GM19099 (cell line): Measurements from ENCODE around the gene RAPGEF1.

Experiments
- POLR2A ChIP-seq: IDR thresholded peaks from 3 replicates; pipeline ENCODE4 v1.6.1; 2011; ENCODE audit warnings: low read depth; ENCODE audit not compliant: insufficient read length; ENCODE audit errors: extremely low read depth

The RAPGEF1 gene

DNA sequence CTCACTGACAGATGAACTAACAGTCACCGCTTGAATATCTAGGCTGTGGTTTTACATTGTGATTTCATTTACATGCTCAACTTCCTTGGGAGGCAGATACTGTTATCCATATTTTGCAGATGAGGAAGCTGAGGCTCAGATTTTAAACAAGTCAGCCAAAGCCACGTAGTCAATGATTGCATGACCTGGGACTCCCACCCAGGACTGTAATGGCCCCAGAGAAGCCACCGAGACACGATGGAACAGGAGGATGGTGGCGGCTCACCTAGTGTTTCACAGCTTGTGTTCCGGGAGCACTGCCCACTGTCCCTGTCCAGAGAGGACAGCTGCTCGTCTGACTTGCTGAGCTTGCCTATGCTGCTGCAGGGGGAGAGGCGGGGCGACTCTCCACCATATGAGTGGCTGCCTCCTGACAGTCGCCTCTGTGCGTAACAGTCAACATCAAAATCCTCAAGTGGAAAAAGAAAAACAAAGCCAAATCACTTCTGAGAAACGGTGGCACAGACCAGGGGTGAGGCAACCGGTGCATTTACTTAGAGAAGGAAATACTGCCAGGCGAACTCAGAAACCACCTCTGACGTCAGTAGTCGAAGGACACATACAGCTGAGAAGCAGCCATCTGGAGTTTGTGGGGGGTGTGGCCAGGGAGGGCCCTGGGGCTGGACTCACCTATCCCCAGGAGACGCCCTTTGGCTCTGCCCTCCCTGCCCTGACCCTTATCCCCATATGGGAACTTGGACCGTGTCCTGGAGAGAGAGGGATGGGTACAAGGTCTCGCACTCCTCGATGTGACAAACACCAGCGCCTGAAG lies 112.0 kb downstream of the RAPGEF1 start:
- TF ChIP-seq POLR2A, result no peak

DNA sequence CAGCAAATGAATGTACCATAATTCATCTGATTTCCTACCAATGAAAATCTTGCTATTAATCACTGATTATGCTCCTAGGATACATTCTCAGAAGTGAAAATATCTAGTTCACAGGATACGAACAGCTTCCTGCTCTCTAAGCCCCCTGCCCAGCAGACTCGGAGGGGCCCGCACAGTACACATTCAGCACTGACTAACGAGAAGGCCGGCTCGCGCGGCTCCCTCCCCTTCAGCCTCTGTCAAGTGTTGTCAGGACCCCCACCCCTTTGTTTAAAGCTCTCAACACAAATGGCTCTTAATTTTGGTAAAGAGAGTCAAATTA lies 112.6 kb downstream of the RAPGEF1 start:
- TF ChIP-seq POLR2A, result no peak

DNA sequence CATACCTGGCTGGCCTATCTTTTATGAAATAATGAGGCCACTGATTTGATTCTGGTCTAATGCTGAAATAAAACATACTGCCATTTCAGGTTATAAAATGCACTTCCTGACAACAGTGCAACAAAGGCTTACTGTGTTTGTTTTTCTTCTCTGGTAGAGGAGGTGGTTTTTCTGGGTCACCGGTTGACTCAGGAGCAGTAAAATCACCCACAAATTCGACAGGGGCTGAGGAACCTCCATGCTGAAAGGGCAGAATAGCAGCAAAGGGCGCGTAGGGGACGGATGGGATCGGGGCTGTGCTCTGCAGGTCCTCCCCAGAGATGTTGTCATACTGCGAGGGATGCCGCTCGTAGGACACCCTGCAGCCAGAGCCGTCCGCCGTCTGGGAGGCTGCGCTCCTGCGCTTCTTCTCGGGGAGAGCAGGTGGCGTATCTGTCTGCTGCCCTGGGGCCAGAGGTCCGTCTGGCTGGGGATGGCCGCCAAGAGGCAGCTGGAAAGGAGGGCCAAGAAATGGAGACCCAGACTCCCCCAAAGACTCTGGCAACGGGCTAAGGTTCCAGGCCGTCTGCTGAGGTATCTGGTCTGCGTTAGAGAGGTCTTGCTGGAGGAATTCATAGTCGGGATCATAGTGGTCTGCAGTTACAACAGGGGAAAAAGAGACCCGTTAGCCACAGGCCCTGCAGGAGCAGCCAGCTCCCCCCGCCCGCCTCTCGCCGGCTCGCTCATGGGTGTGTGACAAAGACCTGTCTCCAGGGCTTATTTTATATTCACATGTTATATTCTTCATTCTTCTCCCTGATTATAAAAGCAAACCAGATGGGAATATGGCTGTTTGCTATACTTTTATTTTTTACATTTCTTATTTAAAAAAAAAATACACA lies 113.8 kb downstream of the RAPGEF1 start:
- TF ChIP-seq POLR2A, result no peak

DNA sequence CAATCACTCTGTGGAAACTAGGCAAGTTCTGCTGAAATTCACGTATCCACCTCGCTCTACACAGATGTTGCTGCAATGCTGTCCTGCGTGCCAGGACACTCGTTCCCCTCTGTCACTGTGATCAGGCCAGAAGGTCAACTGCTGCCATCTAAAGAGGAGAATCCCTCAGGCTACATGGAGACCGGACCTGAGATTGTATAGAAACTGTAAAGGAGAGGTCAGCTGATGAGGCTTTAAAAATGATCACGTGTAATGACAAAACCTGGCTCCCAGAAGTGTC lies 114.4 kb downstream of the RAPGEF1 start:
- no peak for TF ChIP-seq POLR2A

DNA sequence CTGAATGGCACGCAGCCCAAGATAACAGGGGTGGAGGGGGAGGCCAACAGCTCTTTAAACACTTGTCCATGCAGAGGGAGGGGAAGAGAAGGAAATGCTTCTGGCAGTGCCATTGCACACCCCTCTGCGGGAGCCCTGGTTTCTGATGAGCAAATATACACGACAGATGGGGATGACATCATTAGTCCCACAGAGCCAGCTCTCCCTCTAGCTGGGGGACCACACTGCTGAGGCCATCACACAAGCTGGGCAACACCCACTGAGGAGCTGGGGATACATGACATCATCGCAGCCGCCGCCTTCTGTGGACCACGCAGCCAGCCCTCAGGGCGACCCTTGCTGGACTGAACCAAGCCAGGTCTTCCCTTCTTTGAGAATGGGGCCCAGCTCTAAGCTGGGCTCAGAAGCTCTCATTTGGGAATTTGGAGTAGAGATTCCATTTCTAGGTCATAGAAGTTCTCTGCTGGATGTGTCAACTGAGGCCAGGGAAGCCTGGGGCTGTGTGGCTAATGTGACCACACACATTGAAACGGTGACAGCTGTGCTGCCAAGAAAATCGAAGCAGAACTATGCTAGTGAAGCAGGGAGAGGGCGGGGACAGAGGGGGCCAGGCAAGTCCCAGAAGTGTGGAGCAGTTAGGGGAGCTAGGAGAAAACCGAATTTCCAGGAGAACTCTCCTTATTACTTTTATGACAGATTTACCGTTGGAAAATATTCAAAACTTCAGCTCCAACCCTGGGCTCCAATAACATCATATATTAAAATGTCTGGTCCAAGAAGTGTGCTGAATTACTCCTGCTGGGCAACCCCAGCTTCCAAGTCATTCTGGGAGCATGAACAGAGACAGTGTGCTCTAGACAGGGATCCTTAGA lies 115.0 kb downstream of the RAPGEF1 start:
- no peak for TF ChIP-seq POLR2A

DNA sequence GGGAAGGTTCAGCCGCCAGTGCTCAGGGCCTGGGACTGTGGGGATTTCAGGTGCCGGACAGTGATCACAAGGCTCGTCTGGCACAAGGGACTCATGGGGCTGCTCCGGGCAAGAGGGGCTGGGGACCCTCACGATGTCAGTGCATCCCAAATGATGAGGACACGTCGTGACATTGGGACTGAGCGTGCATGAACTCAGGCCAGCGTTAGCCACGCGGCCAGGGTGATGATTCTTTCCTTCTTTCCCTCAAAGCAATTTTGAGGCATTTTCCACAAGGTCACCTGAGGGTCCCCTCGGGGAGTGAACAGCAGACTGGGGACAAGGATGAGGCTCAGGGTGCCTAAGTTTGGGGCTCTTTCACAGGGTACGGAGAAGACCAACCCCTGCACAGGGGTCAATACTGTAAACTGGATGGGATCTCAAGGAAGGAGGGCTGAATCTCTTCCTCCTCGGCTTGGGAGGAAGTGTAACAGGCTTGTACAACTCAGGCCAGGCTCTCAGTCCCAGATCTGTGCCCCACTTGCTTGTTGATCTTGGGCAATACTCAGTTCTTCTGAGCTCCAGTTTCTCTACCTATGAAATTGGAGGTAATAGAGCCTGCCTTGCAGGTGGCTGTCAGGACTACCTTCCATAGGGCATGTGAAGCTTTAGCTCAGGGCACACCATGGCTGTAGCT lies 116.1 kb downstream of the RAPGEF1 start:
- TF ChIP-seq POLR2A, result no peak

DNA sequence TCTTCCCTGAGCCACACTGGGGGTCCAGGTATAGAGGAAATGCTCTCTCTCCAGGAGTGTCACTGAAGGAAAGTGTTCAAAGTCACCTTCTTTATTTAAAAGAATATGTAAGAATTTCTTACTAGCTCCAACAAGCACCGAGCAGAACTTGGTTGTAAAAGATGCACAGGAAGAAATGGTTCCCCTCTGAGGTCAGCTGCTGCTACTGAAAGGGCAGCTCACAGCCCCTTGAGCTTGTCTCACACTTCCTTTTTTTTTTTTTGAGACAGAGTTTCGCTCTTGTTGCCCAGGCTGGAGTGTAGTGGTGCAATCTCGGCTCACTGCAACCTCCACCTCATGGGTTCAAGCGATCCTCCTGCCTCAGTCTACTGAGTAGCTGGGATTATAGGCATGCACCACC lies 117.4 kb downstream of the RAPGEF1 start:
- TF ChIP-seq POLR2A, result no peak

DNA sequence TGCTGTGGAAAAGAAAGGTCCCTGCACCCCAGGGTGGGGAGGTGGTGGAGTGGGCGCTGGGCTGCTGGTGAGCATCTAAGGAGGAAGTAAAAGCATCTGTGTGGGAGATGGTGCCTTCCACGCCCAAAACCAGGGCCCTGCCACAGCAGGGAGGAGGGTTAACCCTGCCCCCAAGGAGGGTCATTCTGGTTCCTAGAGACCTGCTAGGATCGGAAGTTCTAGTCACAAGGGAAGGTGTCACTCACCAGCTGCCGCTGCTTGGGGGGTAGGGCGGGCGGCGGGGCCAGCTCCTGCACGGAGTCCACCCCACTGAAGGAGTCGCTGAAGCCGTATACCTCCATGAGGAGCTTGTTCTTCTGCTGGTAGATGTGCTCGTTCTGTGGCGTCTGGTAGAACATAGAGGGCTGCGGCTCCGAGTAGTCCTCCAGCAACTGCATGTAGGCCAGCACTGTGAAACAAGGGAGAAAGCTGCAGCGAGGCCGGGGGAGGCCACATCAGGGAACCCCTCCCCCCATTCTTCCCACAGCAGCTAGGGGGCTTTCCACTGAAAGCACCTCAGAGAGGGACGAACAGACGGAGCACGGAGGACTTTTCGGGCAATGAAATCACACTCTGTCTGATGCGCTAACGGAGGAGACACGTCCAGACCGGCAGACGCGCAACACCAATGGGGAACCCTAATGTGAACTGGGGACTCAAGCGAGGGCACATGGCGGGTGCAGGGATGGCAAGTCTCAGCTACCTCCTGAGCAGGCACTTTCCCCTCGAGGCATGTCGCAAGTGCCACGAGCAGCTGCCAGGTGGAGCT lies 118.1 kb downstream of the RAPGEF1 start:
- TF ChIP-seq POLR2A, result no peak

DNA sequence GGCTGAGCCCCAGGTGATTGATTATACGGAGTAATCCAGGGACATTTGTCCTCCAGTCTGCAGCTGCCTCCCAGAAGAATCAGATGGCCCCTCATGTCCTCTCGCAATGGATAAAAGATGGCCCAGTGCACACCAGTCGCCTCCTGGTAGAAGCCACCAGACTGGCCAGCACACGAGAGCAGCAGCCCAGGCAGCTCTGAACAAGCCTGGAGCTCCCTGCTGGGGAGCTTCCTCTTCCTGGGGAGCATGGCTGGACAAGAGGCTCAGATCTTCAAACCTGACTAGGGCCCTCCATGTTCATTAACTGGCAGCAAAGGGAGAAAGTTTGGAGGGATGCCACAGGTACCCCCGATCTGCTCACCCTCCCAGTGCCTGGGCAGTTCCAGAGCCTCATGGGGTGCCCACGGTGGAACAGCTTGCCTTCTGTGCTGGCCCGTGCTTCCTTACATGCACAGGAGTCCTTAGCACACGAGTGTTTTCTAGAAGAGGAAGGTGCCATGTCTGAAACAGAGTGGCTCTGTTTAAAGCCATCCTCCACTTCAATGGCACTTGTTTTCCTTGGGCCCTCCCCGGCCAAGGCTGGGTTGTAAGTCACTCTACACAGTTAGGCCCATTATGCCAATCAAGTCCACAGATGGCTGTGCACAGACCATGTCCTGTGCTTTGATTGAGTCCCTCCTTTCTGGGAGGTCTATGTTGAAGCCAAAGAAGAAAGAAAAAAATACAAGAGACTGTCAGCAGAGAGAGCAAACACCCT lies 118.9 kb downstream of the RAPGEF1 start:
- TF ChIP-seq POLR2A, result no peak

DNA sequence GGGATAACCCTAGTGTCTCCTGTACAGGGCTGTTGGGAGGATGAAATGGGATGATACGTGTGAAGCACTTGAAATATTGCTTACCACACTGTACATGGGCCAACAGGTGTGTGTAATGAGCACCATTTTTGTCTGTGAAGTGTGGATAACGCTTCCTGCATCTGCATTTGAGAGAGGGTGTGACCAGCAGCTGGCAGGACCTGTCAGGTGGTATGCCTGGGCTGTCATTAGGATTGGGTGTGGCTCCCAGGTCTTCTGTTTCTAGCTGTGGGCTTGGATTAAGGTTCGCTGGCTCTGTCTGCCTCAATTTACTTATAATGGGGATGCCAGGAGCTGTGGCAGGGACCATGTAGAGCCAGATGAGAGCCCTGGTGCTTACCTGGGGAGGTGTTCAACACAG lies 120.2 kb downstream of the RAPGEF1 start:
- no peak for TF ChIP-seq POLR2A

DNA sequence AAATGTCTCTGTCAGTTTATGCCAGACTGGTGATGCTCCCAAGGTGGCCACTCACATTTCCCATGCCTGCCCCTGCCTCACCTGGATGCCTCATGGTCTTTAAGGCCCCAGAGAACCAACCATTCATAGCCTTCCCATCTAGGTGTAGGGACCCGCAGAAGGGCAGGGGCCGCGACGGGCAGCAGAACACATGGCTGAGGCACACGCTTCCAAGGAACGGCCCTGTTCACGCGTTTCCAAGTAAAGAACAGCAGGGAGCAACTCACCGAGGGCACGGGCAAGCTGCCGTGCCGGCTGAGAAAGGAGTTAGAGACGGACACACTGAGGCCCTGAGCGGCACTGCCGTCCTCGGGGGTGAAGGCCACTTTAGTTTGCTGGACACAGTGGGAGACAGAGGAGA lies 121.1 kb downstream of the RAPGEF1 start:
- TF ChIP-seq POLR2A, result no peak

DNA sequence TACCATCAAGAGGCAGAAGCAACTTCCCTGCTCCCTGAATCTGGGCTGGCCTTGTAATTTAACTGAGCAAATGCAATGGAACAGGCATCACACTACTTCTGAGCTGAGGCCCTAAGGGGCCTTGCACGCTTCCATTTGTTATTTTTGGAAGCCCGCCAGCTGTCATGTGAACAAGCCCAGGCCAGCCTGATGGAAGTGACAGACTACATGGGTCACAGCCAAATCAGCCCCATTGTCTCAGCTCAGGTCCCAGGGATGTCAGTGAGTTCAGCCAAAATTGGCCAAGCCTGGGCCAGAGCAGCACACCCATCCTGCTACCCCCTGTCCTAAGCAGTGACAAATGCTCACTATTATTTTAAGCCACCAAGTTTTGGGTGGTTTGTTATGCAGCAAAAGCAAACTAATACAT lies 121.8 kb downstream of the RAPGEF1 start:
- no peak for TF ChIP-seq POLR2A

DNA sequence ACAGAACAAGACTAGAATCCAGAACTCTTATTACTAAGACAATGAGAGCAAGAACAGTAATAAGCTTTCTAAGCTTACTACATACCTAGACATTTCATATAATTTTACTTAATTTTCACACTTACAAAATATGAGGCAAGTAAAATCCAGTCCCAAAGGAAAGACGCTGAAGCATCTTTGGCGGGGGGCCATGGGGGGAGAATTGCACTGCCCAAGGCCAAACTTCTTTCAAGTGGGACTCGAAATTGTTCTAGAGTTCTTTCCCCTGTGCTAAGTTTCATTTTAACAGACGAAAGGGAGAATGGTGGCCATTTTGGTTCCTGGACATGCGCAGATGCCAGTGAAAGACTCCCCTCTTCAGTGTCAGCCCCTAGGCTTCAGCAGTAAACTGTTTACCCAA lies 122.3 kb downstream of the RAPGEF1 start:
- TF ChIP-seq POLR2A, result no peak

DNA sequence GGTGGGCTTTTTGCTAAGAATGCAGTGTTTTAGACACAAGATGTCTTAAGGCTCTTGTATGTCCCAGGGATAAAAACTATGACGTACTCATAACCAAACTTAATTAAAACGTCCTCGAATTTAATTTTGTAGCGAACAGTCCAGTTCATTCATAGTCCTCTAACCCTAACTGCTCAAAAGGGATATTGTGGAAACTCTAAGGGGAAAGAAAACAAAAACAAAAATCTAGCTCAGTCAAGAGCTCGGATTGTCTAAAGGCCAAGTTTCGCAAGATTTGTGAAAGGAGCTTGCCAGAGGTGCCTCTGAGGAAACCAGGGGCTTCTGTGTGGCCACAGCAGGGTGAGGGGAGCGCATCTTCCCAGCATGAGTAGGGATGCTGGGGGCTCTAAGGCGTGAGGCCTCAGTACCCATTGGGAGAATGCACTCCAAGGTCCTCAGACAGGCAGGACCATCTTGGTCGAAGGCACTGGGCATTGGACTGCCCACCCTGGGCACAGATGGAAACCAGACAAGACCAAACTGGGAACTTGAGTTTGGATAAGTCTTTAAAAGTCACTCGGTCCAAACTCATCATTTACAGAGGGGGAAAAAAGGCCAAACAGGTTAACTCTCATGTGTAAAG lies 122.8 kb downstream of the RAPGEF1 start:
- TF ChIP-seq POLR2A, result no peak
